GM20431 (cell line): ENCODE measurements around the gene ATP13A3.

Source experiments
- in situ Hi-C: fragments of 300-500 bp; cut with MseI, MboI; formaldehyde crosslinking; loops from one replicate; pipeline ENCODE4 v1.15.0; 2020; ENCODE audit warnings: low sequenced_read_pairs; ENCODE audit not compliant: unreplicated experiment

ATP13A3 gene

GRCh38 chr3:194354315-194354714 lies 132.5 kb downstream of the ATP13A3 start:
- in situ Hi-C loops = no loop called here
